ENCODE results near the gene TLCD2.
"Not testable (repeated sequence)": the region's sequence is repeated elsewhere in the genome, so short reads cannot be mapped to it uniquely, and the experiment has no call there.

The TLCD2 gene

DNA sequence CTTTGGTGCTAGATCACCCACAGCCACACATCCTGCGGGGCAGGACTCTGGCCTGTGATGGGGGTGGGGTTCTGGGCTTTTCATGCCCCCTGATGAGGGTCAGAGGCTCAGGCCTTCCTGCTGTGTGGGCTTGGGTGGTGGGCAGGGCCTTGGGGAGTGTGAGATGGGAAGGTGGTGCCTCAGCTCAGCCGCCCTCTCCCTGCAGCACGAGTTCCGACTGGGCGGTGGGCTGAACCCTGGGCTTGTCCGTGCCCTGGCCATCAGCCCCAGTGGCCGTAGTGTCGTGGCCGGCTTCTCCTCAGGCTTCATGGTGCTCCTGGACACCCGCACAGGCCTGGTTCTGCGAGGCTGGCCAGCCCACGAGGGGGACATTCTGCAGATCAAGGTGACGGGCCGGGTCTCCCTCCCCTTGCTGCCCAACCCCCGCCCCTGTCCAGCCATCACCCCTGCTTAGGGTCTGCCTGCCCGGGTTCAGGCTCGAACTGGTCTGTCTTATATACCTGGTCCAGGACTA lies 25.7 kb upstream of the TLCD2 start:
- no peak for DNase-seq

DNA sequence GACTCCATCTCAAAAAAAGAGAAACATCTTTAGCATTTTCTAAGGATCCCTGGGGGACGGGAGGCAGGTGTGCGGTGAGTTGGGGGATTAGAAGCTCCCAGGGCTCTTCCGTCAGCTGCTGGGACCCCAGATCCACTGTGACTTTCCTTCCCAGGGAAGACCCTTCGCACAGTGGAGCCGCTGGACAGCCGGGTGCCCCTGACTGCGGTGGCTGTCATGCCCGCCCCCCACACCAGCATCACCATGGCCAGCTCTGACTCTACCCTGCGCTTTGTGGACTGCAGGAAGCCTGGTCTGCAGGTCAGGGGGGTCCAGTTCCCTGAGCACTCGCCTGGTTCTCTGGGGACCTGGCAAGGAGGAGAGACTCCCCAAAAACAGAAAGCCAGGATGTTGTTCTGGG lies 25.2 kb upstream of the TLCD2 start:
- no peak for DNase-seq

DNA sequence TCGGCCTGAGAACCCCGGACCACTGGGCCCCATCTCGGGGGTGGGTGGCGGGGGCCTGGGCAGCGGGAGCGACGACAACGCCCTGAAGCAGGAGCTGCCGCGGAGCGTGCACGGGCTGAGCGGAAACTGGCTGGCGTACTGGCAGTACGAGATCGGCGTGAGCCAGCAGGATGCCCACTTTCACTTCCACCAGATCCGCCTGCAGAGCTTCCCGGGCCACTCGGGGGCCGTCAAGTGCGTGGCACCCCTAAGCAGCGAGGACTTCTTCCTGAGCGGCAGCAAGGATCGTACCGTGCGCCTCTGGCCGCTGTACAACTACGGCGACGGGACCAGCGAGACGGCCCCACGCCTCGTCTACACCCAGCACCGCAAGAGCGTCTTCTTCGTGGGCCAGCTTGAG lies 23.6 kb upstream of the TLCD2 start:
- DNase-seq: no peak

DNA sequence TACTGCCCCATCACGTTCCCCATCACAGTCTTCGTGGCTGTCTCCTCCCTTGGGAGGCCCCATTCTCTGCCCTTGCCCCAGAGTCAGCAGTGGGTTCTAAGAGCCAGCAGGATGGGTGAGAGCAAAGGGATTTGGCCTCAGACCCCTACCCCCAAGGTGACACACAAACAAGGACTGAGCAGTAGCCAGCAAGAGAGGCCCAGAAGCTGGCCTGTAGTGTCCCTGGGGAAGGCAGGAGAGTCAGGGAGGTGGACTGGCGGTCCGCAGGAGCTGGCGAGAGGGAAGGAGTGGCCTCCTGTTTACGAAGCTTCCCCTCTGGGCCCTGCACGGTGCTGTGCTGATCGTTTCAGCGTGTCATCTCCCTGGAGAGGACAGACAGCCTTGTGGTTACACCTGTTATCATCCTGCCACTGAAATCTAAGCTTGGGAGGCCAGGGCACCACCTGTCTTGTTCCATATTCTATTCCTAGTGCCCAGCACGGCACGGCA lies 22.7 kb upstream of the TLCD2 start:
- DNase-seq: no peak

DNA sequence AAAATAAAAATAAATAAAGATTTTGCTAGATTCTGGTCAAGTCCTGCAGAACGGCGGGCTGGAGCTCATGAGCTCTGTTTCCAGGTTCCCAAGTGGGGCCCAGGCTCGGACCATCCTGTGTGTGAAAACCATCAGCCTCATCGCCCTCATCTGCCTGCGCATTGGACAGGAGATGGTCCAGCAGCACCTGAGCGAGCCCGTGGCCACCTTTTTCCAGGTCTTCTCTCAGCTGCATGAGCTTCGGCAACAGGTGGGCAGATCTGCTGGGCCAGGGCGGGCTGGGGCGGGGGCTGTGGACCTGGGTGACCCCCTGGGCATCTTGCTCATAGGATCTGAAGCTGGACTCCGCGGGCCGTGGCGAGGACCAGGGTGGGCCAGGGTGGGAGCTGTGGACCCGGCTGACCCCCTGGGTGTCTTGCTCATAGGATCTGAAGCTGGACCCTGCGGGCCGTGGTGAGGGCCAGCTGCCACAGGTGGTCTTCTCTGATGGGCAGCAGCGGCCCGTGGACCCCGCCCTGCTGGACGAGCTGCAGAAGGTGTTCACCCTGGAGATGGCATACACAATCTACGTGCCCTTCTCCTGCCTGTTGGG lies 22.2 kb upstream of the TLCD2 start:
- DNase-seq: no peak

DNA sequence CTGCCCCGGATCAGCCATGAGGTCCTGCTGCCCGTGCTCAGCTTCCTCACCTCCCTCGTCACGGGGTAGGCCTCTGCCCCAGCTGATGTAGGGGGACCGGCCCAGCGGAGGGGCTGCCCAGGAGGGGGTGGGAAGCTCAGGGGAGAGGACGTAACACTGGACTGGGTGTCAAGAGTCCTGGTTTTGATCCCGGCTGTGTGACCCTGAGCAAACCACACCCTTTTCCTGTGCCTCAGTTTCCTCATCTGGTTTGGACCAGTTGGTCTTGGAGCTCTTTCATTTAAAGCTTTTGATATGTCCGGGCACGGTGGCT lies 21.0 kb upstream of the TLCD2 start:
- DNase-seq: no peak

DNA sequence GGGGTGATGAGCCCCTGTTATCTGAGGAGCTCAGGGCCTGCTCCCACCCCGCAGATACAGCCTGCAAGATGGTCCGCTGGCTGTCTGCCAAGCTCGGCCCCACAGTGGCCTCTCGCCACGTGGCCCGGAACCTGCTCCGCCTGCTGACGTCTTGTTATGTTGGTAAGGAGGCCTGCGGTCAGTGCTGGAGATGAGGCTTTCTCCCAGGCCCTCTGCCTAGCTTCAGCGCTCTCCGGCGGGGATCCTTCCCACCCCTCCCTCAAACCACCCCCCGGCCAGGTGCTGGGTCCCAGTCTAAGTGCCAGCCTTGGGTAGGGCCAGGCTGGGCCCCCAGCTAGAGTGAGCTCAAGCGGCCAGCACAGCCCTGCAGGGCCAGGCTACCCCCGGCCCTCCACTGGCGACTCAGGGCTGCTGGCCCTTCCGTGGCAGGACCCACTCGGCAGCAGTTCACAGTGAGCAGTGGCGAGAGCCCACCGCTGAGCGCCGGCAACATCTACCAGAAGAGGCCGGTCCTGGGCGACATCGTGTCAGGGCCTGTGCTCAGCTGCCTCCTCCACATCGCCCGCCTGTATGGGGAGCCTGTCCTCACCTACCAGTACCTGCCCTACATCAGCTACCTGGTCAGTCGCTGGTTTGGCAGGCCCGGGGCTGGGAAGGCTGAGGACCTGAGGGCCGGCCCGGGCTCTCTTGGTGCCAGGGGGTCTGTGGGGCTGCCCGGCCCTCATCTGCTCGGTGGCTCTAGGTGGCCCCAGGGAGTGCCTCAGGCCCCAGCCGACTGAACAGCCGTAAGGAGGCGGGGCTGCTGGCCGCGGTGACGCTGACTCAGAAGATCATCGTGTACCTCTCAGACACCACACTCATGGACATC lies 20.4 kb upstream of the TLCD2 start:
- no peak for DNase-seq

DNA sequence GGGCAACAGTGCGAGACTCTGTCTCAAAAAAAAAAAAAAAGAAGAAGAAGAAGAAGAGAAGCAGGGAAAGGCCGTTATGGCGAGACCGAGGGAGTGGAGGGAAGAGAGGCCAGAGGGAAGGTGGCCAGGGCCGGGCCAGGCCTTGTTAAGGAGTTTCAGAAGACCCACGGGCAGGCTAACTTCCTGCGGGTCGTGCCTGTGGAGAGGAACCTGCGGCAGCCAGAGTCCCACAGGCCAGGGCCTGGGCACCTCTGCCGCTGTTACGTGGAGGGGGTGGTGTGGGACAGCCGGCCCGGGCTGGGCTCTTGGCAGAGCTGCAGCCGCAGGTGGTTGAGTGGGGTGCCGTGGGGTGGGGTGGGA lies 19.8 kb upstream of the TLCD2 start:
- no peak for DNase-seq

DNA sequence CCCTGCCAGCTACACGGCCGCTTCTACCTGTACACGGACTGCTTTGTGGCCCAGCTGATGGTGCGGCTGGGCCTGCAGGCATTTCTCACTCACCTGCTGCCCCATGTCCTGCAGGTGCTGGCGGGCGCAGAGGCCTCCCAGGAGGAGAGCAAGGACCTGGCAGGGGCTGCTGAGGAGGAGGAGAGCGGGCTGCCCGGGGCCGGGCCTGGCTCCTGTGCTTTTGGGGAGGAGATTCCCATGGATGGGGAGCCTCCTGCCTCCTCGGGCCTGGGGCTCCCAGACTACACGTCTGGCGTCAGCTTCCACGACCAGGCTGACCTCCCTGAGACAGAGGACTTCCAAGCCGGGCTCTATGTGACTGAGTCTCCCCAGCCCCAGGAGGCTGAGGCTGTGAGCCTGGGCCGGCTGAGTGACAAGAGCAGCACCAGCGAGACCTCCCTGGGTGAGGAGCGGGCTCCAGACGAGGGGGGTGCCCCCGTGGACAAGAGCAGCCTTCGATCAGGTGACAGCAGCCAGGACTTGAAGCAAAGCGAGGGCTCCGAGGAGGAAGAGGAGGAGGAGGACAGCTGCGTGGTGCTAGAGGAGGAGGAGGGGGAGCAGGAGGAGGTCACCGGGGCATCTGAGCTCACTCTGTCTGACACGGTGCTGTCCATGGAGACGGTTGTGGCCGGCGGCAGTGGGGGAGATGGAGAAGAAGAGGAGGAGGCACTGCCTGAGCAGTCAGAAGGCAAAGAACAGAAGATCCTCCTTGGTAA lies 17.9 kb upstream of the TLCD2 start:
- no peak for DNase-seq

DNA sequence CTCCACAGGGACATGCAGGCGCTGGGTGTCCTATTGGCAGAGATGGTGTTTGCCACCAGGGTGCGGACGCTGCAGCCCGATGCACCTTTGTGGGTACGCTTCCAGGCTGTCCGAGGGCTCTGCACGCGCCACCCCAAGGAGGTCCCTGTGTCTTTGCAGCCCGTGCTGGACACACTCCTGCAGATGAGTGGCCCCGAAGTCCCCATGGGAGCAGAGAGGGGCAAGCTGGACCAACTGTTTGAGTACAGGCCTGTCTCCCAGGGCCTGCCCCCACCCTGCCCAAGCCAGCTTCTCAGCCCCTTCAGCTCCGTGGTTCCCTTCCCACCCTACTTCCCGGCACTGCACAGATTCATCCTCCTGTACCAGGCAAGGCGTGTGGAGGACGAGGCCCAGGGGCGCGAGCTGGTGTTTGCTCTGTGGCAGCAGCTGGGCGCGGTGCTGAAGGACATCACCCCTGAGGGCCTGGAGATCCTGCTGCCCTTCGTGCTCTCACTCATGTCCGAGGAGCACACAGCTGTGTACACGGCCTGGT lies 17.1 kb upstream of the TLCD2 start:
- no peak for DNase-seq

DNA sequence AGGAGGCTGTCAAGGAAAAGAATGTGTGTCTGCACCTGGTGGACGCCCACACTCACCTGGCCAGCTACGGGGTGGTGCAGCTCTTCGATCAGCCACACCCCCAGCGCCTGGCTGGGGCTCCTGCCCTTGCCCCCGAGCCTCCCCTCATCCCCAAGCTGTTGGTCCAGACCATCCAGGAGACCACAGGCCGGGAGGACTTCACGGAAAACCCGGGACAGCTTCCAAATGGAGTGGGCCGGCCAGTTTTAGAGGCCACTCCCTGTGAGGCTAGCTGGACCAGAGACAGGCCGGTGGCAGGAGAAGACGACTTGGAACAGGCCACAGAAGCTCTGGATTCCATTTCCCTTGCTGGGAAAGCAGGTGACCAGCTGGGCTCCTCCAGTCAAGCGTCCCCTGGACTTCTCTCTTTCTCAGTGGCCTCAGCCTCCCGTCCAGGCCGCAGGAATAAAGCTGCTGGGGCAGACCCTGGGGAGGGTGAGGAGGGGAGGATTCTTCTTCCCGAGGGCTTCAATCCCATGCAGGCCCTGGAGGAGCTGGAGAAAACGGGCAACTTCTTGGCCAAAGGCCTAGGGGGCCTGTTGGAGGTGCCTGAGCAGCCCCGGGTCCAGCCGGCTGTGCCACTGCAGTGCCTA lies 16.6 kb upstream of the TLCD2 start:
- no peak for DNase-seq

DNA sequence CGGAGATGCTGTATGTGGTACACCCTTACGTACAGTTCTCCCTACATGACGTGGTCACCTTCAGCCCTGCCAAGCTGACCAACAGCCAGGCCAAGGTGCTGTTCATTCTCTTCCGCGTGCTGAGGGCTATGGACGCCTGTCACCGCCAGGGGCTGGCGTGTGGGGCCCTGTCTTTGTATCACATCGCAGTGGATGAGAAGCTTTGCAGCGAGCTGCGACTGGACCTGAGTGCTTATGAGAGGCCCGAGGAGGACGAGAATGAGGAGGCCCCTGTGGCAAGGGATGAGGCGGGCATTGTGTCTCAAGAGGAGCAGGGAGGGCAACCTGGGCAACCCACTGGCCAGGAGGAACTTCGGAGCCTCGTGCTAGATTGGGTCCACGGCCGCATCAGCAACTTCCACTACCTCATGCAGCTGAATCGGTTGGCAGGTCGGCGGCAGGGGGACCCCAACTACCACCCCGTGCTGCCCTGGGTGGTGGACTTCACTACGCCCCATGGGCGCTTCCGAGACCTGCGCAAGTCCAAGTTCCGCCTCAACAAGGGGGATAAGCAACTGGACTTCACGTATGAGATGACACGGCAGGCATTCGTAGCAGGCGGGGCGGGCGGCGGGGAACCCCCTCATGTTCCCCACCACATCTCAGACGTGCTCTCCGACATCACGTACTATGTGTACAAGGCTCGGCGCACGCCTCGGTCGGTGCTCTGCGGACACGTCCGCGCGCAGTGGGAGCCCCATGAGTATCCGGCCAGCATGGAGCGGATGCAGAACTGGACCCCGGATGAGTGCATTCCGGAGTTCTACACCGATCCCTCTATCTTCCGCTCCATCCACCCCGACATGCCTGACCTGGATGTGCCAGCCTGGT lies 15.7 kb upstream of the TLCD2 start:
- no peak for DNase-seq

DNA sequence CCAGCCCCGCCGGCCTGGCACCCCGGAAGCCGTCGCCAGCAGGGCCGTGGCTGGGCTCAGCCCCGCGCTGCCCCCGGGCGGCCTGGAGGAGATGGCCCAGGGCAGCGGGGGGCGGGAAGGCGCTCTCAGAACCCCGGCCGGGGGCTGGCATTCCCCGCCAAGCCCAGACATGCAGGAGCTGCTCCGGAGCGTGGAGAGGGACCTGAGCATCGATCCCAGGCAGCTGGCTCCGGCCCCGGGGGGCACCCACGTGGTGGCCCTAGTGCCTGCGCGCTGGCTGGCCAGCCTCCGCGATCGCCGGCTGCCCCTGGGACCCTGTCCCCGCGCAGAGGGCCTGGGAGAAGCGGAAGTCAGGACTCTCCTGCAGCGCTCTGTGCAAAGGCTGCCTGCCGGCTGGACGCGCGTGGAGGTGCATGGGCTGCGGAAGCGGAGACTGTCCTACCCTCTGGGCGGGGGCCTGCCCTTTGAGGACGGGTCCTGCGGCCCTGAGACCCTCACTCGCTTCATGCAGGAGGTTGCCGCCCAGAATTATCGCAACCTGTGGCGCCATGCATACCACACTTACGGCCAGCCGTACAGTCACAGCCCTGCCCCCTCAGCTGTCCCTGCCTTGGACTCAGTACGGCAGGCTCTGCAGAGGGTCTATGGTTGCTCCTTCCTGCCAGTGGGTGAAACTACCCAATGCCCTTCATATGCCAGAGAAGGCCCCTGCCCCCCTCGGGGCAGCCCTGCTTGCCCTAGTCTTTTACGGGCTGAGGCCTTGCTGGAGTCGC lies 14.9 kb upstream of the TLCD2 start:
- DNase-seq: no peak

DNA sequence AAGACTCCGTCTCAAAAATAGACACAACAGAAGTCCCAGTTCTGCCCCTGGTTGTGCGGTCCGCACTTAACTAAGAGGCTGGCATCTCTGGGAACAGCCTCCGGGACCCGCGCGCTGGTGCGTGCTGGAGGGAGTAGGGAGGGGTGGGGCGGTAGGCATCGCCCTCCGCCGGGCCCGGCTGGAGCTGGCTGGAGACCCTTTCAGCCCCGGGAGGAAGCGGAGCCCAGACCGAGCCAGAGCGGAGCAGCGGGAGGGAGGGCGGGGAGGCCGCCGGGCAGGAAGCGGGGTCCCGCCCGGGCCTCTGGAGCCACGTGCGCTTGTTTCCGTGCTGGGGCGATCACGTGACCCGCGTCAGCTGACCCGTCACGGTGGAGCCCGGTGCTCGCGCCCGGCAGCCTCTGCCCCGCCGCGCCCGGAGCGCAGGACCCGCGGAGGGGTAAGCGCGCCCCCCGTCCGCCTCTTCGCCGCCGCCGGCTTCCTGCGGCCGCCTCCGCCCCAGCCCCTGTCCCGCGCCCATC lies 14.2 kb upstream of the TLCD2 start, which contains the start of gene WDR81:
Gene WDR81 (plus strand): TSS at position 354 of the 518 bp plus-strand sequence. CDS start 256 bp downstream, outside the sequence.
- peak; percentile 85 for DNase-seq

DNA sequence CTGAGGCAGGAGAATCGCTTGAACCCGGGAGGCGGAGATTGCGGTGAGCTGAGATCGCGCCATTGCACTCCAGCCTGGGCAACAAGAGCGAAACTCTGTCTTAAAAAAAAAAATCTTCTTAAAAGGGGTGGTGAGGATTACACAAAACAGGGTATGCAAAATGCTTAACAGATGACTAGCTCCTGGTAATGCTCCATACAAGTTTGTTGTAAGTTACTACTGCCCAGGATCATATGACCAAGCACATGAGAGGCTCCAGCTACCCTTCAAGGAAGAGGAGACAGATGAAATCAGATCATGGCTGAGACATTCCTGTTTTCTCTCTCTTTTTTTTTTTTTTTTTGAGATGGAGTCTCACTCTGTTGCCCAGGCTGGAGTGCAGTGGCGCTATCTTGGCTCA lies 11.8 kb upstream of the TLCD2 start:
- DNase-seq: not testable (repeated sequence)

DNA sequence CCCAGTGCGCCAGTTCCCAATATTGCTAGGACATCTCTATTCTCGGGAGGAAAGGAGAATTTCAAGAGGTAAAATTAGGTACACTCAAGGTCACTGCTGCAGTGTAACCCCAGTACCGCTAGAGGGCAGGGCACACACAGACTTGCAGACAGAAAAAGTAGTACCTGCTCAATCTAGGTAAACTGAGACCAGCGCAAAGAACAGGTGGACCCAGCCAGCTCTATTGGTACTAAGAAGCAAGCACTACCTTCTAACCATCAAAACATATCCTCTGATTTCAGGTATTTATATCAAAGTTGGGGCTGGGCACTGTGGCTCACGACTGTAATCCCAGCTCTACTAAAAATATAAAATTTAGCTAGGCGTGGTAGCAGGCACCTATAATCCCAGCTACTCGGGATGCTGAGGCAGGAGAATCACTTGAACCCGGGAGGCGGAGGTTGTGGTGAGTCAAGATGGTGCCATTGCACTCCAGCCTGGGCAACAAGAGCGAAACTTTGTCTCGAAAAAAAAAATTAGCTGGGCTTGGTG lies 10.7 kb upstream of the TLCD2 start:
- peak; percentile 65 for DNase-seq

DNA sequence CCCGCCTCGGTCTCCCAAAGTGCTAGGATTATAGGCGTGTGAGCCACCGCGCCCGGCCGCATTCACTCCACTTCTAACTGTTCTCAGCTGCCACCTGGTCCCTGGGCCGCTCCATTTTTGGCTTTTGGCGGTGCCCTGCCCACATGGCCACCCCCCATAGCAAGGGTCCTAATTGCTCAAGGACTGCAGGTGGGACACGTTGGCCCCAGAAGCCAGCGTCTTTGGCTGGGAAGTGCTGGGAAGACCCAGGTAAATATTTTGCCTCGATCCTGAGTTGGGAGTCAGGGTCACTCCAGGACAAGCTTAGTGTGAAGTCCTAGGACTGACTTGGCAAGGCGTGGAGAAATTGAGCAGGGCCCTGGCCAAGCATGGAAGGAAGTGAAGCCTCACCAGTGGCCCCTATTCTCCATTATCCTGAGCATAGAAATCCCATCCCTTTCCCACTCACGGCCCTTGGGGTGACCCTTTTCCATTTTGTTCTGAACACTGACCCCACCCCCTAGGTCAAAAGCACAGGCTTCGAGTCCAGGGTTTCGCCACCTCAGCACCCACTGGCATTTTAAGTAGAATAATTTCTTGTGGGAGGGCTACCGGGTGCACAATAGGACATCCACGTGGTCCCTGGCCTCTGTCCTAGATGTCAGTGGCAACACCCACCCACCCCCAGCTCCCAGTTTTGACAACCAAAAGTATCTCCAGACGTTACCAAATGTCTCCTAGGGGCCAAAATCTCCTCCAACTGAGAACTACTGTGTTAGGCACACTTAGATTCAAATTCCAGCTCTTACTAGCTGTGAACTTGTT lies 8.4 kb upstream of the TLCD2 start:
- DNase-seq: no peak

DNA sequence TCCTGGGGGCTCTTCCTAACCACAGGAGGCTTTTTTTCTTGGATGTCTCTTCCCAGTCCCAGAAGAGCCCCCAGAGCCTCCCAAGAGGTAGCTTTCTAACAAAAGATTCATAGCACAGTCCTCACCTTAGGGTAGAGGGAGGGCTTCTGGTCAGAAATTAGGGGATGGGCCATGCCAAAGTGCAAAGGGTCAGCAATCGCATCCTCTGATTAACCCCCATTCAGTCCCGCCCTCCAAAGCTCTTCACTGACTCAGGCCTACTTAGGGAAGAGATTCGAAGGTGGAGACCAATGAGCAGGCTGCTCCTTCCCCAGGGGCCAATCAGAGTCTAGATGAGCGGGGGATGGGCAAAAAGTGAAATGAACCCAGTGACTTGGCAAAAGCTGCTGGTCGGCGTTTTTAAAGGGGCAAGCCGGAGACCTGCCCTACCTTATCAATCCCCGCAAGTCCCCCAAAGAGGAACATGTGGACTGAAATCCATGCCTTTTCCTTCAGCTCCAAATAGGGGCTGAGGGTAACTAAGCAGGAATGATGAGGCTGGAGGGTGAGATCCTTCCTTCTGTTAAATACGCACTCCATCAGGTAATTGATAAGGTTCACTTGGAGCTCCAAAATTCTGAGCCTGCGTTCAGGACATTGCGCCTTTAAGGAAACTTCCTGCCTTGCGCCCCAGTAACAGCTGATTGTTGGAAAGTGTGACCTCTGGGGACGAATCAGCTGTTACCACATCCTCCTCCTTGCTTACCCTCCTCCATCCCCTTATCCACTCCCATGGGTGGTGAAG lies 6.9 kb upstream of the TLCD2 start:
- peak; percentile 73 for DNase-seq
